HG03175 (cell line): ENCODE results near the gene TIMM23.
"Not testable (repeated sequence)": the region's sequence is repeated elsewhere in the genome, so short reads cannot be mapped to it uniquely, and the experiment has no call there.

Experiments used
- ATAC-seq: cut with Tn5 transposase; IDR thresholded peaks from one replicate; pipeline ENCODE4 v1.9.1; 2021; ENCODE audit warnings: mild to moderate bottlenecking, moderate library complexity; ENCODE audit not compliant: unreplicated experiment

The TIMM23 gene

GRCh38 chr10:45985590-45985989 is 13.3 kb downstream of the TIMM23 start:
- ATAC-seq: not testable (repeated sequence)

- no peak for ATAC-seq
These were observed 25.3 kb downstream of the TIMM23 start for GRCh38 chr10:45997557-45997956.

- no peak for ATAC-seq
These were observed 25.9 kb downstream of the TIMM23 start for GRCh38 chr10:45997994-45998763.

- not testable (repeated sequence) for ATAC-seq
These were observed 27.7 kb downstream of the TIMM23 start for GRCh38 chr10:45999955-46000354.

- ATAC-seq: no peak
These were observed 28.2 kb downstream of the TIMM23 start for GRCh38 chr10:46000538-46000937.

GRCh38 chr10:46001187-46001756 is 29.0 kb downstream of the TIMM23 start:
- no peak for ATAC-seq

- not testable (repeated sequence) for ATAC-seq
These were observed 29.9 kb downstream of the TIMM23 start for GRCh38 chr10:46002189-46002687.

- ATAC-seq: no peak
These were observed 30.8 kb downstream of the TIMM23 start for GRCh38 chr10:46002916-46003693.

GRCh38 chr10:46004963-46005362 is 32.7 kb downstream of the TIMM23 start:
- ATAC-seq: no peak

- no peak for ATAC-seq
These were observed 33.1 kb downstream of the TIMM23 start for GRCh38 chr10:46005383-46005782.

GRCh38 chr10:46006219-46006618 is 33.9 kb downstream of the TIMM23 start:
- ATAC-seq: no peak

GRCh38 chr10:46012746-46013145 is 40.5 kb downstream of the TIMM23 start:
- ATAC-seq: no peak

GRCh38 chr10:46014206-46014605 is 41.9 kb downstream of the TIMM23 start:
- no peak for ATAC-seq

- ATAC-seq: no peak
These were observed 42.6 kb downstream of the TIMM23 start for GRCh38 chr10:46014683-46015405.

- no peak for ATAC-seq
These were observed 43.9 kb downstream of the TIMM23 start for GRCh38 chr10:46016190-46016589.

- ATAC-seq: no peak
These were observed 44.5 kb downstream of the TIMM23 start for GRCh38 chr10:46016811-46017210.

GRCh38 chr10:46017733-46018132 is 45.4 kb downstream of the TIMM23 start:
- ATAC-seq: no peak

GRCh38 chr10:46018453-46019176 is 46.3 kb downstream of the TIMM23 start:
- no peak for ATAC-seq

GRCh38 chr10:46019177-46019528 is 46.9 kb downstream of the TIMM23 start:
- no peak for ATAC-seq

- ATAC-seq: no peak
These were observed 47.5 kb downstream of the TIMM23 start for GRCh38 chr10:46019569-46020343.
